WTC11 (cell line): ENCODE data around the gene CEP57.

ENCODE experiments used
- CTCF ChIP-seq: fragments of 200-600 bp; IDR thresholded peaks from 2 replicates; pipeline ENCODE4 v1.8.0; 2022; ENCODE audit warnings: antibody characterized with exemption
- USF2 ChIP-seq: sonication (generic); formaldehyde crosslinking; IDR thresholded peaks from 2 replicates; pipeline ENCODE4 v1.8.1; 2023; ENCODE audit warnings: mild to moderate bottlenecking, missing genetic modification reagents, moderate library complexity
- TF ChIP-seq, protein P1 (sequence below): sonication (generic); formaldehyde crosslinking; IDR thresholded peaks from 2 replicates; pipeline ENCODE4 v1.8.0; 2022; ENCODE audit warnings: mild to moderate bottlenecking, missing genetic modification reagents

DNA sequence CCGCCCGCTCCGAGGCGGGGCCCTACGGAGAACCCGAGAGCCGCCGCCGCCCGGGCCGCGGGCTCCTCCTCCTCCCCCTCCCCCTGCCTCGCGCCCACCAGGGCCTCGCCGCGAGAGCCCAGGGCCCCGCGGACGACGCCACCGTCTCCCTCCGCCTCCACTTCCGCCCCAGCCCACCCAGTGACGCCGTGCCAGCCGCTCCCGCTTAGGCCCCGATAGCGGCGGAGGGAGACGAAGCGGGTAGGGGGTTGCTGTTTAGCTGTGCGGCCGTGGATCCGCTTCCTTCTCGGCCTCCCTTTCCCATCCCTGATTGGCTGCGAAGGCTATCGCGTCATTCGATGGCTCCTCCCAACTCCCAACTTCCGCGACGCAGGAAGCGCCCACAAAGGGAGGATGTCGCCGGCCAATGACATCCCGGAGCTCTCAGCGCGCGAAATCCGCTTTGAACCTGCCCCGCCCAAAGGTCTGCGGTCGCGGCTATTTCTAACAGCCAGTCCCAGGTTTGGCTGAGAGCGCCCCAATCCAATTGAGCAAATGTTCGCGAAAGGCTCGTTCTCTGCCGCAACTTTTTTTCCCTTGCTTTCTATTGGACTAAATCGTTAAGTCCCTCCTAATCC lies 684 bp upstream of the CEP57 start, which contains the start of gene FAM76B:
- TF ChIP-seq CTCF (no peak), USF2 (CRISPR knock-in tag) (no peak)
- TF ChIP-seq, protein P1, sequence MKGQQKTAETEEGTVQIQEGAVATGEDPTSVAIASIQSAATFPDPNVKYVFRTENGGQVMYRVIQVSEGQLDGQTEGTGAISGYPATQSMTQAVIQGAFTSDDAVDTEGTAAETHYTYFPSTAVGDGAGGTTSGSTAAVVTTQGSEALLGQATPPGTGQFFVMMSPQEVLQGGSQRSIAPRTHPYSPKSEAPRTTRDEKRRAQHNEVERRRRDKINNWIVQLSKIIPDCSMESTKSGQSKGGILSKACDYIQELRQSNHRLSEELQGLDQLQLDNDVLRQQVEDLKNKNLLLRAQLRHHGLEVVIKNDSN (CRISPR knock-in tag), result no peak
